Neural progenitor cell (in vitro differentiated cells): Measurements from ENCODE around the gene PKN1.
"Not testable (repeated sequence)": the region's sequence is repeated elsewhere in the genome, so short reads cannot be mapped to it uniquely, and the experiment has no call there.

Source experiments
- EZH2 ChIP-seq: fragments of 200-600 bp; sonication (generic); IDR thresholded peaks from 2 replicates; pipeline ENCODE4 v1.6.1; 2017; ENCODE audit warnings: antibody characterized with exemption, mild to moderate bottlenecking, moderate library complexity
- EZH2phosphoT487 ChIP-seq: fragments of 200-600 bp; sonication (generic); IDR thresholded peaks from 2 replicates; pipeline ENCODE4 v1.6.1; 2017; ENCODE audit warnings: antibody characterized with exemption
- TF ChIP-seq, protein P1 (sequence below): fragments of 200-600 bp; sonication (generic); IDR thresholded peaks from 2 replicates; pipeline ENCODE4 v1.5.1; 2017; ENCODE audit warnings: antibody characterized with exemption, mild to moderate bottlenecking

GRCh38 chr19:14452303-14452702, 19.2 kb downstream of the PKN1 start:
- TF ChIP-seq, protein P1, sequence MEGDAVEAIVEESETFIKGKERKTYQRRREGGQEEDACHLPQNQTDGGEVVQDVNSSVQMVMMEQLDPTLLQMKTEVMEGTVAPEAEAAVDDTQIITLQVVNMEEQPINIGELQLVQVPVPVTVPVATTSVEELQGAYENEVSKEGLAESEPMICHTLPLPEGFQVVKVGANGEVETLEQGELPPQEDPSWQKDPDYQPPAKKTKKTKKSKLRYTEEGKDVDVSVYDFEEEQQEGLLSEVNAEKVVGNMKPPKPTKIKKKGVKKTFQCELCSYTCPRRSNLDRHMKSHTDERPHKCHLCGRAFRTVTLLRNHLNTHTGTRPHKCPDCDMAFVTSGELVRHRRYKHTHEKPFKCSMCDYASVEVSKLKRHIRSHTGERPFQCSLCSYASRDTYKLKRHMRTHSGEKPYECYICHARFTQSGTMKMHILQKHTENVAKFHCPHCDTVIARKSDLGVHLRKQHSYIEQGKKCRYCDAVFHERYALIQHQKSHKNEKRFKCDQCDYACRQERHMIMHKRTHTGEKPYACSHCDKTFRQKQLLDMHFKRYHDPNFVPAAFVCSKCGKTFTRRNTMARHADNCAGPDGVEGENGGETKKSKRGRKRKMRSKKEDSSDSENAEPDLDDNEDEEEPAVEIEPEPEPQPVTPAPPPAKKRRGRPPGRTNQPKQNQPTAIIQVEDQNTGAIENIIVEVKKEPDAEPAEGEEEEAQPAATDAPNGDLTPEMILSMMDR = not testable (repeated sequence)
- not testable (repeated sequence) for TF ChIP-seq EZH2, EZH2phosphoT487
